HL-60 (cell line): Measurements from ENCODE around the gene TMEM258.
A peak's percentile ranks its signal among the peaks of the same experiment; 100 is the strongest.

Experiments used
- DNase-seq, 2 experiments: peaks; one replicate each; pipeline ENCODE4 v3.0.0-alpha.2; 2010 to 2020; ENCODE audit warnings: low read depth in 1 of 2, low spot score in 1 of 2
- H3K27ac ChIP-seq: fragments of 250-450 bp; sonication (Bioruptor Pico); replicated peaks from 2 replicates; pipeline ENCODE4 v1.5.1; 2020; ENCODE audit warnings: mild to moderate bottlenecking, moderate library complexity
- H3K27me3 ChIP-seq: fragments of 250-450 bp; sonication (Bioruptor Pico); 2 replicates; pipeline ENCODE4 v1.5.1; 2021; ENCODE audit warnings: mild to moderate bottlenecking, moderate library complexity; ENCODE audit not compliant: insufficient read depth, poor library complexity, severe bottlenecking
- H3K4me3 ChIP-seq: replicated peaks from 2 replicates; pipeline ENCODE4 v1.5.1; 2011; ENCODE audit warnings: mild to moderate bottlenecking, control low read depth, low read length; ENCODE audit not compliant: insufficient read depth
- CTCF ChIP-seq: IDR thresholded peaks from one replicate; pipeline ENCODE4 v1.5.1; 2011; ENCODE audit warnings: low read length, control low read depth, inconsistent platforms; ENCODE audit not compliant: insufficient read depth
- GABPA ChIP-seq: IDR thresholded peaks from 2 replicates; pipeline ENCODE4 v1.6.1; 2012; ENCODE audit warnings: low read depth
- POLR2AphosphoS5 ChIP-seq: IDR thresholded peaks from 2 replicates; pipeline ENCODE4 v1.6.1; 2012; ENCODE audit warnings: low read depth
- REST ChIP-seq: IDR thresholded peaks from 2 replicates; pipeline ENCODE4 v1.6.1; 2012; ENCODE audit warnings: low read depth; ENCODE audit not compliant: insufficient replicate concordance
- SPI1 ChIP-seq: IDR thresholded peaks from 2 replicates; pipeline ENCODE4 v1.6.1; 2012; ENCODE audit warnings: low read depth, mild to moderate bottlenecking, borderline replicate concordance

TMEM258 gene

GRCh38 chr11:61752925-61753521 is 39.4 kb downstream of the TMEM258 start:
- Histone ChIP-seq H3K27ac (no peak overlapping the region), H3K27me3 (peaks cover 25% of the 10 kb centered on the region), H3K4me3 (no peak overlapping the region; the same call in 1 of the 2 replicates)
- TF ChIP-seq REST: no peak
- TF ChIP-seq GABPA: no peak
- no peak for TF ChIP-seq SPI1
- TF ChIP-seq POLR2AphosphoS5: no peak
- no peak for TF ChIP-seq CTCF
- DNase-seq: no peak

GRCh38 chr11:61752117-61752924 is 40.1 kb downstream of the TMEM258 start, which contains the start of gene MYRF:
Gene MYRF (plus strand): TSS chr11:61752636. CDS start chr11:61752745, 109 bp downstream.
- DNase-seq: peak; percentile 17 to 18
- no peak within 1 kb of the TSS for H3K27ac ChIP-seq
- no peak for TF ChIP-seq REST
- peaks cover 25% of the 10 kb centered on the region for H3K27me3 ChIP-seq
- peak within 1 kb of the TSS; percentile 9; the same call in 1 of the 2 replicates for H3K4me3 ChIP-seq

- Histone ChIP-seq H3K27me3 (peaks cover 25% of the 10 kb centered on the region), H3K27ac (no peak overlapping the region), H3K4me3 (no peak overlapping the region)
- DNase-seq: no peak
- no peak for TF ChIP-seq POLR2AphosphoS5
- TF ChIP-seq CTCF: no peak
- no peak for TF ChIP-seq GABPA
- no peak for TF ChIP-seq SPI1
- TF ChIP-seq REST: no peak
Measured at GRCh38 chr11:61751384-61751783, 41.0 kb downstream of the TMEM258 start.
